Lung microvascular endothelial cell (primary cell): ENCODE measurements around the gene WEE2. TPM values are rescaled to one million over a fixed set of nuclear protein-coding genes. Genes with fewer than 3 reads are reported as not detected.

Experiments used
- DNase-seq, 2 donors: peaks; one replicate each; pipeline versions ENCODE4 v3.0.0 to v3.0.0-alpha.2; 2010; ENCODE audit warnings: low read depth in 2 of 2
- total RNA-seq: library from RNA; depleted of rRNA; stranded (reverse); fragments of >200 nt; gene quantifications from 2 replicates; pipeline ENCODE4 v1.2.1, GENCODE V29; 2014

WEE2 gene
- total RNA-seq, 1 donor from 2014 or later: under 0.01 TPM

DNA sequence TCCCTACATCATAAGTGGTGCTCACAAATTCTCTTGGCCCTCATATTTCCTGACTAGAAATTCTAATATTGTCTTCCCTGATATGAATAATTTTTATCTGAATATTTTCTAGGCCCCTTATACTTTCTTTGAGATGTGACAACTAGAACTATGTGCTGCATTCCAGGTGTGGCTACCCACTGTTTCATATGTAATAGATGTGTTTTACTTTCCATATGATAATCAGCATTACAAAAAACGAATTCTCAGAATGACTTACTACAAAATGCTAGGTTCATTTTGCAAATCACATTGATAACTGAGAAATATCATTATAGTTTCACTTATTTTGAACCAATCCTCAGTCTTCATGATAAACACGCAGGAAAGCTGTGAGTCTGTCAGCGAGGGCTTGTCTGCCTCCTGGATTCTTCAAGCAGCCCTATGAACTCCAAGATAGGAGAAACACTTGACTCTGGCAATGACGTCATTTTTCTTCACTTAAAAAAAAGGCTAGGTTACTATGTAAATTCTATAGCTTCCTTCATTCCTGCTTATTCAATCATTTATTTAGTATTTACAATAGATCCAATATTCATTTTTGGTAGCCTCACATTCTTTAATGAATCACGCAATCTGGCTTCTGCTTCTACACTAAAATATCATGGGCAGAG lies 4.6 kb downstream of the WEE2 start:
- no peak for DNase-seq

- DNase-seq: no peak
Observed at GRCh38 chr7:141713890-141714289, 5.7 kb downstream of the WEE2 start.

- no peak for DNase-seq
Observed at GRCh38 chr7:141714571-141714970, 6.4 kb downstream of the WEE2 start.

- no peak for DNase-seq
Observed at GRCh38 chr7:141715018-141715417, 6.9 kb downstream of the WEE2 start.

DNA sequence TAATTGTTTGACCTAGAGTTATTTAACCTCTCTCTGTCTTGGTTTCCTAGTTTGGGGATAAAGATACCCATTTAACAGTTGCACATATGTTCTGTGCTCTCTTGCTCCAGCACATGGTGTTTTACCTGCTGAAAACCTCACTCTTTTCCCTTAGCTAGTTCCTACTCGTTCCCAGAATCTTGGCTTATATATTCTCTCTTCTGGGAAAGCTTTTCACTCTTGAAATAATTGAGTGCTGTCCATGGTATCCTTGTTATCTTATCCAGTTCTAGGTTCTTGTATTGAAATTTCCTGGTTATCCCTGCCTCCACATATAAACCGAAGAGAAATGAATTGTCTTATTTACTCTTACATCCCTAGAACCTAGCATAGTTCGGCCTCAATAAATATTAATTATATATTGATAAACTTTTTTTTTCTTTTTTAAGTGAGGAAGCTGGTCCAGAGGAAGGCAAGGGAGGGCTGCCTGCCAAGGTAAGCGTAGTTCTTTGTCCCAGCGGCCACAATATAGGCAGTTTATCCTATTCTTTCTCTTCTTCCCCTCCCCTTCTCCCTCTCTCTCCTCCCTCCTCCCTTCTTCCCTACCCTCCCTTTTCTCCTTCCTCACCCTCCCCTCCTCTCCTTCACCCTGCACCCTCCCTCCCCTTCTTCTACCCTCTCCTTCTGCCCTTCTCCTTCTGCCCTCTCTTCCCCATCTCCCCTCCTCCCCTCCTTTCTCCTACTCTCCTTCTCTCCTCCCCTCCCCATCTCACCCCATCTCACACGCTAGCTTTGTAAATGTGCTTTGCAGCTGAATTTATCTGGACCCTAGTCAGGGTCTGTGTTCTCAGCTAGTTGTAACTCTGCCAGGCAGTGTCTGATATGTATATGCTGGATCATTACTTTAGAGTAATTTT lies 7.9 kb downstream of the WEE2 start:
- DNase-seq: no peak

- no peak for DNase-seq
Observed at GRCh38 chr7:141717450-141717849, 9.3 kb downstream of the WEE2 start.

GRCh38 chr7:141722529-141722928 lies 14.4 kb downstream of the WEE2 start:
- no peak for DNase-seq

DNA sequence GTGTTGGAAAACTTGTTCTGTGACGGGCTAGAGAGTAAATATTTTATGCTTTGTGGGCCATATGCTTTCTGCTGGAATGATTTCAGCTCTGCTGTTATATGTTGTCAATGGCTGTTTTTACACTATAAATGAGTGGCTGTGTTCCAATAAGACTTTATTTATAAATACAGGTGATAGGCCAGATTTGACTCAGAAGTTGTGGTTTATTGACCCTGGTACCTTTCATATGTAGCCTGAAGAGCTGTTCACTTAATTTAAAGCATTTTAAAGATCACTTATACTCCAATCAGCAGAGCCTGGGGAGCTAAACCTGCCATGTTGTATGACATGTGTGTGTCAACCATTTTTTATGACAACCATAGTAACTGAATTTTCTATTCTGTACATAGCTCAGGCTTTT lies 20.9 kb downstream of the WEE2 start:
- no peak for DNase-seq

GRCh38 chr7:141731476-141732149 lies 23.5 kb downstream of the WEE2 start:
- peak in 1 of 2 donors; percentile 35 for DNase-seq

GRCh38 chr7:141737118-141737835 lies 29.1 kb downstream of the WEE2 start:
- peak; percentile 10 to 45 for DNase-seq

- peak; percentile 99 for DNase-seq
Observed at GRCh38 chr7:141737836-141738591, 29.9 kb downstream of the WEE2 start, which contains the start of gene SSBP1. TSS of gene SSBP1 (plus strand) at chr7:141738358. CDS start at chr7:141739167, 809 bp downstream.

GRCh38 chr7:141738592-141739013 lies 30.4 kb downstream of the WEE2 start:
- no peak for DNase-seq

- no peak for DNase-seq
Observed at GRCh38 chr7:141739250-141739649, 31.1 kb downstream of the WEE2 start.

DNA sequence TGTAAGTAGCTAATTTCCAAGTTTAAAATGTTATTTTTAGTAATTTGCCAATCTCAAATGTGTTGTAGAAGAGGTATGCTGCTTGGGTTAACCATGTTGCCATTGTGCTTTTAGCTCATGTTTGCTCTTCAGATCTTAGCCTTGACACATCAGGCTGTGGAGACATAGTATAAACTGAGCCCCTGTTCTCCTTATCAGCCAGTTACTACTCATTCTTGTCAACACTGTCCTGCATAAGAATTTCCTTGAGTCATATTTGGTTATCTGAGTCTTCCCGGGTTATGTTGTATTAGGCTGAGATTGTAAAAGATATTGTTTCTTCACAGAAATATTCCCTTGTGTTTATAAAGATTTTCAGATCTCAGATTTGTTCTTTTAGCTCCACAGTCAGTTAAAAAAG lies 34.1 kb downstream of the WEE2 start:
- DNase-seq: no peak

DNA sequence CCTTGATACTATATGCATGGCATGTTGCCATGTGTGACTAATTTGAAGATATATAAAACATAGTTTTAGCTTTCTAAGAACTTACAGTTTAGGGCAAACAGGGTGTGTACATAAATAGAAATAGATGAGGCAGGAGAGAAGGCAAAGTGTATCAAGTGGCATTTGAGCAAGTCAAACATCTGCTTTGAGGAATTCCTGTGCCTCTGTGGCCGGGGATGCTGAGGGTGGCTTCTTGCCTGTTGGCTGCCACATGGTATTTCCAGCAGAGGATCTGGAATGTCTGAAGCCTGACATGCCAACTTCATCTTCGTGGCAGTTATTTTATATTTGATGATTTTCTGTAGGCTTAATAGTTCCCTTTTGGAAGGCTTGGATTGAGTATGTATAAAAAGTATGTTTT lies 36.0 kb downstream of the WEE2 start:
- no peak for DNase-seq

GRCh38 chr7:141748396-141748795 lies 40.2 kb downstream of the WEE2 start:
- no peak for DNase-seq

- peak; percentile 19 to 31 for DNase-seq
Observed at GRCh38 chr7:141751904-141752303, 43.8 kb downstream of the WEE2 start.

DNA sequence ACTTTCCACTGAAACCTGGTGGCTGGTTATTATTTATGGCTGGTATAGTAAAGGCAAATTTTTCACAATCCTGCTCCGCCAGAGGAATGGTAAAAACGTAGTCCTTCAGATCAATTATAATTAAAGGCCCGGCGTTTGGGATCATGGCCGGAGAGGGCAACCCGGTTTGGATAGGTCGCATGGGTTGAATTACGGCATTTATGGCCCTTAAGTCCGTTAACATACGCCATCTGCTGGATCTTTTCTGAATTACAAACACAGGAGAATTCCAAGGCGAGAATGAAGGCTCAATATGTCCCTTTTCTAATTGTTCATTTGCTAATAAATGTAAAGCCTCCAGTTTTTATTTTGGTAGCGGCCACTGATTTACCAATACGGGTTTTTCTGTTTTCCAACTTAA lies 44.5 kb downstream of the WEE2 start:
- DNase-seq: no peak

DNA sequence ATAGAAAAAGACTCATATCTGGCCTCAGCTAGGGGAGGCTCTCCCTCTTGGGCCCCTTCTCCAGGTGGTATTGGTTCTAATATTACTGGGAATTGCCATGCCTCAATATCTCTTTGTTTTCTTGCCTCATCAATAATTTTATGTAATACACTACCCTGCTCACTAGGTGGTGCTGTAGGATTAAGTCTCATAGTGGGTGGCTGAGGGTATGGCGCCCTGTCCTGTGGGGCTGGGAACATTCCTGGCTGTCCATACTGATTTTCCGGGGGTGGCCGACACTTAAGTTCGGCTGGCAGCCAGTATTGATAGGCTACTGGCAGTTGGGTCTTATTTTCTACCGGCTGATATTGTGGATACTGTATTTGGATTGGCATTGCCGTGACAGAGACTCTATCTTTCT lies 46.8 kb downstream of the WEE2 start:
- DNase-seq: peak; percentile 28 to 53

DNA sequence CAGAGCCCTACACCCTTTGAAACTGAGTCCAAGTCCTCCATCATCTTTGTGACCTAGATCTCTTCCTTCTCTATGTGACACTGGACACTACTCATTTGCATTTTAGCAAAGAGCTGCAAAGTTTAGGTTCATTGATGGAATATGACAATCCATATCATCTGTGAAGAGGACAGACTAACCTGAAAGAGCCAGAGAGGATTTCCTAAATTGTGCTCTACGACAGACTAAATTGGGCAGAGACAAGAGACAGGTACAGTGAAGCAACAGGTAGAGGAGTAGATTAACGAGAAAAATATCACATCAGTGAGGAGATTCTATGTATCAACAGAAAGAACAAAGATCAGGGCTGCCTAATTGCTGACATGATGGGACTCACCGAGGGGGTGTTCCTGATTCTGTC lies 55.6 kb downstream of the WEE2 start, which contains the start of gene TAS2R3:
TSS of gene TAS2R3 (plus strand) at position 301 of the 400 bp plus-strand sequence. CDS start at position 363, 62 bp downstream.
- DNase-seq: no peak
